ENCODE measurements around the gene DOCK2.
"Not testable (repeated sequence)": the region's sequence is repeated elsewhere in the genome, so short reads cannot be mapped to it uniquely, and the experiment has no call there.

The DOCK2 gene

DNA sequence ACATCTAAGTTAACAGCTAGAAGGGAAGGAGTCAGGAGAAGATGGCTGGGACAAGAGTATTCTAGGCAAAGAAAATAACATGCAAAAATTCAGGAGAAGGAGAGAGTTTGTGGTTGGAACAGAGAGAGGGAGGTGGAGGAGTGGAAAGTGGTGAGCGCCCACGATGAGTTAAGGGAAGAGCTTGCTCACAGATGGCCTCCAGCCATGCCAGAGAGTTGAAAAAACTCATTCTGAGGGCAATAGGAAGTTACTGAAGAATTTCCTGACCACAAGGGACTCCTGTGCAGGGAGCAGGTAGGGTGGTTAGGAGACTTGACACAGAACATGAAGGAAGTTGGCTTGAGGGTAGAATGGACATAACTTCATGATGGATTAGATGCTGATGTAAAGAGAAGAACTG, 159.7 kb downstream of the DOCK2 start:
- no peak for DNase-seq (ENCODE audit: low spot score)

DNA sequence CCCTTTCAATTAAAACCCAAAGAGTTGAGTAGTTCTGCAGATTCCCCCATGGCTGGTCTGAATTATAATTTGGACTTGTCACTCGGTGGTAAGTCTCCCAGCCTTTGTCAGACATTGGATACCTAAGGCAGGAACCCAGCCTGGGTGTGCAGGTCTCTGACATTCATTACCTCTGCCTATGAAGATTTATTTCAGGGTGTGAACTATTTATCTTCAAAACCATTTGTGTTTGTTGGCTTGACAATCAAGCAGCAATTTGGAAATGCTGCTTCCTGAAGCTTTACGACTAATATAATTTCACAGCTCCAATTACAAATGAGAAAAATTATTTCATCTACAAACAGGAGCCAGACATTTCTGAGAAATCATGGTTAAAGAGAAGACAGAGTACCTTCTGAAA, 160.5 kb downstream of the DOCK2 start:
- DNase-seq (ENCODE audit: low spot score) = no peak

DNA sequence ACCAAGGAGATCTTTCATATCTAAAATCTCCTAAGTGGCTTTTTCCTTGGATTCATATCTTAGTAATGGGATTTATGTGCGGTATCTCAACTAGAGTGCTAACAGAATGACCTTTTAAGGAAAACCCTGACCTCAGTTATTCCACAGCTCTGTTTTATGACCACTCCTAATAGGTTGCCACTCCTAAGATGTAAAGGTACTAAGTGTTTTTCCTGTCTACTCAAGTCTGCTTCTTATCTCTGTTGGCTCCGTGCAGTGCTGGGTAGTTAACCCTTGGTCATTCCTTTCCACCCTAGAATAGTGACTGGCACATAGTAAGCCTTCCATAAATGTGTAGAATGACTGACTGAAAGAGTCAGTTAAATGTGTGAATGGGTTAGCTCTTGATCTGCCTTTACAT, 161.4 kb downstream of the DOCK2 start:
- DNase-seq (ENCODE audit: low spot score) = no peak

DNA sequence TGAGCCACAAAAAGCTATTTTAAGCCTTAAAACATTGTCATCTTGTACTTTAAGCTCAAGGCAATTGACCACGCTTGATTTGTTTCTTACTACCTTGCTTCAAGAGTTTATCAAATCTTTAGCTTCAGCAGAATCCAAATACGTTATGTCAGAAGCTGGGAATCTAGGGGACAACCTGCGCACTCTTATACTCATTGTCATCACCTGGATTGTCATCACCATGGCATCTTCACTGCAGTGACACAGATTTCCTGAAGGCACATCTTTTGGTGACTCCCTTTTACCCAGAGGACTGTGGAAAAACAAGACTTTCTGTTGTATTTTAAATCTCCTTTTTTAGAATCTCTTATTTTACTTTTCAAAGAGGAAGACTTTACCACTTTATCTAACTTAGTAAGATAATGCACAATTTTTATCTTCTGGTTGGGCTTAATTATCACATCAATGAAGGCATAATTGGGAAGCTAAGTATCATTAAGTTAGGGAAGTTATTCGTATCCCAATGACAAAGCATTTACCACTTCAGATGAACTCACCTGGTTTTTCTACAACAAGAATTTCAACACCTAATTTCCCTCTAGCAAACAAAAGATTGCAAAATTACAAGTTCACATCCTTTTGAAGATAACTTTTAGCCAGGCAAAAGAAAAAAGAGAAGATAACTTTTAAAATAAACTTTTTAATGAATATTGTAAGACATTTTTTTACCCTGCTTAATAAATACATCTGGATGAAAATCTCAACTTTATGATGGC, 162.0 kb downstream of the DOCK2 start:
- DNase-seq (ENCODE audit: low spot score) = no peak

DNA sequence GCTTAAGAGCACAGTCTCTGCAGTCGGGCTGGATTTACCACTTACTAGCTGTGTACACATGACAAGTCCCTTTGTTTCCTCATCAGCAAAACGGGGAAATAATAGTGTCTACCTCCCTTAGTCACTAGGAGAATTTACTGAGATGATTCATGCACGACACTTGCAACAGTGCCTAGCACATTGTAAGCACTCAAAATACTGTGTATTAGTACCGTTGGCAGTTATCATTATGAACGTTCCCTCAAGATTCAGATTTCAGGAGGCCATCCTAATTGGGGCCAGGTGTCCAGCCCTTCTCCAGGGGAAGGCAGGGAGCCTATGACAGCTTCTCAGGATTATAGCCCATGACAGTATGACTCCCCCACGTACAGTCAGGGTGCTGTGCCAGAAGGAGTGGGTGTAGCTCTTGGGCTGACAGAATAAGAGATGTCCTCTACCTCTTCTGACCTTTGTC, 164.3 kb downstream of the DOCK2 start:
- DNase-seq (ENCODE audit: low spot score) = peak; percentile 5

DNA sequence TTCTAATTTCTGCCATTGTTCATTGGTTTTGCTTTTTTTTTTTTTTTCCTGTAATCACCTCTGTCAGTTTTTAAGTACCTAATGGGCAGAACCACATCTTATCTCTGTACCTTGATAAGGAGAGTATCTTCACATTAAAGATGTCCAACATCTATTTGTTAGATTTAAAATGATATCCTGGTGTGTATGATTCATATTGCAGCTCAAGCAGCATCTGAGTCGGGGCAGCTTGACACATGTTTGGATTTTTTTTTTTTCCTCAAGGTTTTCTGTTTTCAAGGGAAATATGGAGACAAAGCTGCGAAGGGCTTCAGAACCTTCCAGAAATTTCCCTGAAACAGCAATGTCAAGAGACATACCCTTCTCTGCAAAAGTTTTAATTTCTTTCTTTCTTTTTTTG, 164.7 kb downstream of the DOCK2 start:
- DNase-seq (ENCODE audit: low spot score) = no peak

DNA sequence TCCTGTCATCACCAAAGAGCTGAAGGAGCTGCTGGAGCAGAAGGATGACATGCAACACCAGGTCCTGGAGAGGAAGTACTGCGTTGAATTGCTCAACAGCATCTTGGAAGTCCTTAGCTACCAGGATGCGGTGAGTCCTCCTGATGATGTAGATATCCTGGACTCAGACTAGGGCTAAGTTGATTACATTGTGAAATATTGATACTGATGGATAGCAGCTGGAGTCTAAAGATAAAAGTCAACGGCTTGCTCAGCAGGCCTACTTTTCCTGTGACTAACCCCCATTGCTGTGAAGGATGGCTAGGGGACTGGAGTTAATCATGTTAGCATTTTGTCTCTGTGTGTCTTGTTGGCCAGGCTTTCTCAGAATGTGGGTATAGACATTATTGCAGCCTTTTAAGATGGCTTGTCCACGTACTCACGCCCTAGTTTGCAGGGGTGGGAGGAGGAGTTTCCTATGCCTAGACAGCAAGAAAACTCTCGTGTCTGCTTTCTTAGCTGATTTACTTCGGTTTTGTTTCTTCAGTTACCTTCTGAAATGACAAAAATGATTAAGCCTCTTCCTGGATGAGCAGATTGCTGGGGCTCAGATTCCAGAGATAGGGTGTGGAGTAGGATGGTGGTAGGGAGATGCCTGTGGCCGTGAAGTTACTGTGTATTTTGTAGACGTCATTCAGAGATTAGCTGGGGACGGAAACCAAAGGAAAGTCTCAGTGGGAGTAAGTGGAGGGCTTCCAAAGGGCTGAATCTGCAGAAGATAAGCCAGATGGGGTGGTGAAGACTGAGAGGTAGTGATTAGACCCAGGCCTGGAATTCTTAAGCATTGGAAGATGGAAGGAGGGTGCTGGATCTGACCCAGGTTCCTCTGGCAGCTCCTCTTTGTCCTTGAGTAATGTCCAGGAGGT, 166.3 kb downstream of the DOCK2 start:
- no peak for DNase-seq (ENCODE audit: low spot score)

DNA sequence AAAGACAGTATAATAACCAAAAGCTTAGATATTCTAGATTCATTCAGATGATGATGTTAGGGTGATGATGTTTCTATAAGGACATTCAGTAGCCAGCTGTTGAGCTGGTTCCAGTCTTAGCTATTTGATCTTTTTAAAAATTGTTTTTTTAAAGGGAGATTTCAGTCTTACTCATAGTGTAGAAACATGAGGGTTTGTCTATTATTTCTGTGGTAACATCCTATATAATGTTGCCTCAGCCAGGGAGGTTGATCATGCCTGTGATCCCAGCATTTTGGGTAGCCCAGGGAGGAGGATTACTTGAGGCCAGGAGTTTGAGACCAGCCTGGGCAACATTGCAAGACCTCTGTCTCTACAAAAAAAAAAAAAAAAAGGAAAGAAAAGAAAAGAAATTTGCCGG, 167.8 kb downstream of the DOCK2 start:
- DNase-seq (ENCODE audit: low spot score) = no peak

DNA sequence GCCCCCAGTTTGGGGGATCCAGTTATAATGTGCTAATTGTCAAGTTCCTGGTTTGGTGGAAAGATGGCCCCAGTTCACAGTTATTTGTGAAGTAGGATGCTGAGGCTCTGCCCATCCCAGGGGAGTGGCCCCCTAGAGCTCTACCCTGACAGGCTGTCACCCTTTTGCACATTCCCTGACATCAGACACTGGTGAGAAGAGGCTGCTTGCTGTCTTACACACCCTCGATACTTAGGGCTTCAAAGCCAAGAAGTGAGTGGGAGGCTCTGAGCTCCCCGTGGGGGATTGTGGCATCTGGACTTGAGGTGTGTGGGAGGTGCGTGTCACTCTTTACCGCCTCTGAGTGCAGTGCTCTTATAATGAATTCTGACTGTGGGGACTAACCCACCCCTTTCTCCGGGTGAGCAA, 168.5 kb downstream of the DOCK2 start:
- no peak for DNase-seq (ENCODE audit: low spot score)

DNA sequence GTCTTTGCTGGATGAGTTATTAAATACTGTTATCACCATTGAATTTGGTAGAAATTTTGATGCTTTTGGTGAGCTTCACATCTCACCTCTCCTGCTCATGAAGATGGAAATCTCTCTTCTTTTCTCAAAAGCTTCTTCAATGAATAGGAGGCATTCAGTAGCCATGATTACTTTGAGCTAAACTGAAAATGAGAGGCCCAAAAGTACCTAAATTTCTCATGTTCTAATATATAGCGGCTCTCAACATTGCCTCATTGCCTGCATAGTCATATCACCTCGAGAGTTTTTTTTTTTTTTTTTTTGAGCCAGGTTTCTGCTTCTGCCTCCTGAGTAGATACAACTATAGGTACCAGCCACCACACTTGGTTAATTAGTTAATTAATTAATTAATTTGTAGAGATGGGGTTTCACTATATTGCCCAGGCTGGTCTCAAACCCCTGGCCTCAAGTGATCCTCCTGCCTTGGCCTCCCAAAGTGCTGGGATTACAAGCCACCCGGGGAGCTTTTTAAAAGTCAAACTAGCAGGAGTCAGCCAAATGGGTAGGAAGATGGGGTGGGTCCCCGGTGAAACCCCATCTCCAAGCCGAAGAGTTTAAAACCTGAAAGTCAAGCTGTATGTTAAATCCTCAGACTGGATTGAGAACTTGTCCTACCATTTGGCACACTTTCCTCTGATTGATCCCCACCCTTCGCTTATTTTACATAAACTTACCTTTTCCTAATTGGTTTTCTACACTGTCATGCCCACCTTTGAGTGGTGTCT, 169.0 kb downstream of the DOCK2 start:
- DNase-seq (ENCODE audit: low spot score) = no peak

DNA sequence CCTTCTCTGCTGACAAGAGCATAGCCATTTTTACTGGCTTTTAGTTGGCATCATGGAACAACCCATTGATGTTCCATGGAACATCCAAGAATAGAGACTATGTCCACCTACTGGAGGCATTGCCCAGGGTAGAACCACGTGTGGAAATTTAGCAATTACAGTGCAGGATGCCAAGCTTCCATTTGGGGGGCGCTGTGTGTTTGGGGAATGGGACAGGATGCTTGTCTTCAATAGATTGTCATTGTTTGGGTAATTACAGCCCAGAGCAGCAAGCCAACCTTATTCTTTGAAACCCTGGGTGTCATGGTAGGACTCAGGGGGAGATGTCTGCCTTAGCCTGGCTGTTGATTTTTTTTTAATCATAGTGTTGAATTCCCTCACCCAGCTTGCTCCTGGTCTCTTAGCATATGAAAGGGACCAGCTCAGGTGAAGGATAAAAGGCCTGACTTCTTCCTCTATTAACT, 171.1 kb downstream of the DOCK2 start:
- DNase-seq (ENCODE audit: low spot score) = no peak

DNA sequence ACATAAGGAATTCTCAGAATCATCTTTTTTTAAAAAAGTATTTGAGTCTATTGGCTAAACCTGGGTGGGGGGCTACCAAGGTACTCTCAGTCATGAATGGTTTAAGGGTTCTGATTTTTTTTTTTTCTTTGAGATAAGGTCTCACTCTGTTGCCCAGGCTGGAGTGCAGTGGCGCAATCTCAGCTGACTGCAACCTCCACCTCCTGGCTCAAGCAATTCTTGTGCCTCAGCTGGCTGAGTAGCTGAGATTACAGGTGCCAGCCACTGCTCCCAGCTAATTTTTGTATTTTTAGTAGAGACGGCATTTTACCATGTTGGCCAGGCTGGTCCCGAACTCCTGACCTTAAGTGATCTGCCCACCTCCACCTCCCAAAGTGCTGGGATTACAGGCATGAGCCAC, 171.8 kb downstream of the DOCK2 start:
- not testable (repeated sequence) for DNase-seq (ENCODE audit: low spot score)

DNA sequence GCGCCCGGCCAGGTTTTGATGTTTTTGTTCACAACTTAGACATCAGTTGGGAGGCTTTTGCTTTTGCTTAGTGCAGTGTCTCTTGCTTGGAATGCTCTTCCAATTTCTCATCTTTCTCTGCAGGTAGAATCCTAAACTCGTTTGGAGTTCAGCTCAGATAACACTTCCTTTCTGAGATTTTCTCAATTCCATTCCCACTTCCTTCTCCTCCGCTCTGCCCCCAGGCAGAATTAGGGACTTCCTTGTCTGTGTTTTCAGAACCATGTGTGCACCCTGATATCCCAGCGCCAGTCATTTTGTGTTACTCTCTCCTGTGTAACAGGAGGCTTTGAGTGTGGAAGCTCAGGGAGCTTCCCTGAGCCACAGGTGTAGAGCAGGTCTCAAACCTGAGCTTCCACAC, 172.2 kb downstream of the DOCK2 start:
- no peak for DNase-seq (ENCODE audit: low spot score)

DNA sequence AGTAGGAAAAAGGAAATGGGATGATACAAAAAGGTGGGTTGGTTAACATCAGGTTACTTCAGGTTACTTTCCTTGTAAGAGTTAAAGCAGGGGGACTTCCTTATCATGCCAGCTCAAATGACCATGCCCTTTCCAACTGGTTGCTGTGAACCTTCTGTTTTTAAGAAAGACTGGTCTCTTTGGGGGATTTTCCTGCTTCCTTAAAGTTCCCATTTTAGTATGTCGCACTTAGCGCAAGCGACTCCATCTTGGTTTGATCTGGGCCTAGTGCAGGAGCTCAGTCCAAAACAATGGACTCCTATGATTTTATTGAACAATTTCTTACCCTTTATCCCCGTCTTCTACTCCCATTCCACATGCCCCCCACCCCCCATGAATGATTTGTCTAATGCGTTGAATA, 173.4 kb downstream of the DOCK2 start:
- no peak for DNase-seq (ENCODE audit: low spot score)

DNA sequence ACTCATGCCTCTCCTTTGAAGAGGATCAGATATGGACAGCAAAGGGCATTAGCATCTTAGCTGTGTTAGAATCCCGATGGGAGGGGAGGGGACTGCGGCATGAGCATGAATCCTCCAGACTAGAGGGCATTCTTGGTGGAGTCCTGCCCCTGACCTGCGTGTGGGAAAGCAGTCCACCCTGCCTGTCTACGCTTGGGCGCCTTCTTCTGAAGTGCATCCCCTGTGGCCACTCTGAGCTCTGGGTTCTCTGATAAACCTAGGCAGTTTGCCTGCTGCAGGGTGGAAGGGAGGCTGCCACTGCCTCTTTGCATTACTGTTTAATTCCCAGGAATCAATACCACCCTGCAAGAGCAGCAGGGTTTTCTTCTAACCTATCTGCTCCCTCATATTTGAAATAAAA, 173.9 kb downstream of the DOCK2 start:
- DNase-seq (ENCODE audit: low spot score) = no peak

DNA sequence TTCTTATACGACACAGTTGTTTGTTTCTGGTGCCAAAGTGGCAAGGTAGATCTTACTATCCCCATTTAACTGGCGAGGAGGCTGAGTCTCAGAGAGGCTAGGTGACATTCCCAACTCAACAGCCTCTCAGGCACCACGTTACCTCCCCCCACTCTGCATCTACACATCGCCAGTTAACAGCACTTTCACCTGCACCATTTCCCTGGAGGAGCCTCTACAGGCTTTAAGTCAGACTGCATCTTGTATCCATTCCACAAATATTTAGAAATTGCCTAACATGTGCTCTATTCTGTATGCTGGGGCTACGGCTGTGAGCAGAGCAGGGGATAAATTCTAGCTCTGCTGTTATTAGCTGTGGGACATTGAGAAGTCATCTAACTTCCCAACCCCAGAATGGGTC, 174.6 kb downstream of the DOCK2 start:
- DNase-seq (ENCODE audit: low spot score) = no peak

DNA sequence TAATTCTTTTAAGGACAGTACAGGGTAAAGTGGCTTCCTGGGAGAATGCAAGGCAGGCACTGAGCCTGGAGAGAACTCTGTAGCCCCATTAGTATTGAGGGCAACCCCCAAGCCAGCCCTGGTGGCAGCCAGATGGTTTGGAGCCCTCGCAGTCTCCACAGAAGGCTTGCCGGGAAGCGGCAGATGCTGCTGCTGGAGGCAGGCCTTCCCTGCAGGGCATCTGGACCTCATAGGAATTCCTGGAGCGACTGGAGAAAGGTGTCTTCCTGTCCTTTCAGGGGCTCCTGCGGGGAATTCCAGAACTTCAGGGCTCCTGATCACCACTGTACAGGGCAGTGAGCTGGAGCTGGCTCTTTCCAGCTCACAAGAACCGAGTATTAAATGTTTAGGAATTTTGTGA, 175.7 kb downstream of the DOCK2 start:
- DNase-seq (ENCODE audit: low spot score) = no peak

DNA sequence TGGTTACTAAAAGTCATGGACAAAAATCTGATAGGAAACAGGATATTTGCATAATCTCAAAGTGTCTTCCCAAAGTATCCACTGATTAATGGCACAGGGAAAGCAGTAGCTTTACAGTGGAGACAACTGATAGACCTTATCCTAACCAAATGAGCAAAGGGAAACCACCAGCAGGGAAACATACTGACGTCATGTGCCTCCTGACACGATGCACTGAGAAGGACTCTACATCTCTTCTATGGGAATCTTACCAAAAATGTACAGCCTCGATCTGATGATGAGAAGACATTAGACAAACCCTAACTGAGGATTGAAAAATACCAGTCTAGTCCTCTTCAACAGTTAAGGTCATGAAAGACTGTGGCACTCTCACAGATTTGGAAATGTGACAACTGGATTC, 177.0 kb downstream of the DOCK2 start:
- DNase-seq (ENCODE audit: low spot score) = no peak

DNA sequence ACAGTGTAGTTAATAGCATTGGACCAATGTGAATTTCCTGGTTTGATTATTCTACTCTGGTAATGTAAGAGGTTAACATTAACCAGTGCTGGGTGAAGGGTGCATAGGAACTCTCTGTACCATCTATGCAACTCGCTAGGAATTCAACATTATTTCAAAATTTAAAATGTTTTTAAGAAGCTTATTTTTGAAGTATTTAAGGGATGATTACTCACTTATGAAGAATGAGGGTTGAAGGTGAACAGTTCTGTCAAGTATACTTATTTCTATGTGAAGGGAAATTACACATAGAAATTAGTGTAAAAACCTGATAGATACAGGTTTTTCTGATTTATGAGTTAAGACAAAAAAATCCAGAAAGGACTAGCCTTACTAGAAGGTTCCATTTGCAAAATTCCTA, 177.4 kb downstream of the DOCK2 start:
- no peak for DNase-seq (ENCODE audit: low spot score)

DNA sequence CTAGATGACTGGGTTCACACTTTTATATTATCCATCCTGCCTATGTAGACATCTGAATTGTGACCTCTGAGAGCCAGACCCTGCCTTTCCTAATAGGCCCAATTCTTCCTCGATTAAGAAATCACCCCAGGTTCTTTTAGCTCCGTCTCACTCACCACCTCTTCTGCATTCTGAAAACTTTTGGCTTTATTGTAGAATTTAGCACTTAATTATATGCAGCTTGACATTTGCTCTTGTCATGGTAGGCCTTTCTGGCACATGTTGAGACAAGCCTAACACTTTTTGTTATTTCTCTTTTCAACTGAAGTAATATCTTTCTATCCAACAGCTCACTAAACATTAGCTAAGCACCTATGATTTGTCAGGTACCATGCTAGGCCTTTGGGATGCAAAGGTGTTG, 180.0 kb downstream of the DOCK2 start:
- no peak for DNase-seq (ENCODE audit: low spot score)

DNA sequence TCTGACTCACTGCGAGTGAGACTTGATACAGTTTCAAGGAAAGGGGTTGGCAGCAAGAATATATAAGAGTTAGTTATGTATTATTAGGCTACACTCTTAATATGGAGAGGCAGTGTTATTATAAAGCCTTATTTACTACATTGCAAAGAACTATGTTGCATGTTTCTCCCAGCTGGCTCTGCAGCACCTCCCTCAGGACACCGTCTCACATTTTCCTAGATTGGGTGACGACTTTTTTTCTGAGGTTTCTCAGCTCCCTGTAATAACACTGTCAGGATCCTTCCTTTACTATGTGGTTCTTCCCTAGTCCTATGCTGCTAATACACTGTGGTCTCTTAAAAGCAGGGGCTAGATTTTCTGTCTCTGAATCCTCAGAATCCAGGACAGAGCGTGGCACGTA, 189.5 kb downstream of the DOCK2 start:
- no peak for DNase-seq (ENCODE audit: low spot score)

DNA sequence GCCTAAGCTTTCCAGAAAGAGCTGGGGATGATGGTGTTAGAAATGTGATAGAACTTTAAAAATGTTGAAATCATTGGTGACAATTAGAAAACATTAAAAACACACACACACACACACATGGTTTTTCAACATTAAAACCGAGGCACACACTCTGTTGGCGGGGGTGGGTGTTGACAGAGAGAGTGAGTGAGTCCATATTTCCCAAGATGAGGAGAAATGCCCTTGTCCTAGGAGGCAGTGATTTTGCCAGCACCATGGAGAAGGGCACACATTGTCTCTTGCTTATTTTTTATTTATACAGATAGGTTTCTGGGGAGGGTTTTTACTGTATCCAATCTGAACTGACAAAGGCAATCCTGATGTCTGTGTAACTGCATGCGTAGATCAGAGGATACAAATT, 190.7 kb downstream of the DOCK2 start:
- DNase-seq (ENCODE audit: low spot score) = no peak

DNA sequence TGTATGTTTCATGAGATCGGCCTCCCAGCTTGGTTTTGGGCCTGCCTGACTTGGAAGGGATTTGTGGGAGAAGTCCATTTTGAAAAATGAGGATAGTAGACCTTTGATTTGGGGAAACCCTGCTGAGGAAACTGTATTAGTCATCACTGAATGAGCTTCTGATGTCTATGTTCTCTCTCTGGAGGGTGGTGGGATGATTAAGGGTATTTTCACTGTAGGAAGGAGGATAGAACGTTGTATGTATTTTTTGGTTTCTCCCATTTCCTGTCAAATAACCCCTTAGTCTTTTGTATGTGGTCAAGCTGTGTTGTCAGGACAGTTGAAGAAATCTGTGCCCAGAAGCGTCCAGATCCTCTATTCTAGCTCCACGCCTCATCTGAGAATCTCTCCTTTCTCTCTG, 191.3 kb downstream of the DOCK2 start:
- no peak for DNase-seq (ENCODE audit: low spot score)
